Keratinocyte (primary cell): ENCODE measurements around the gene FOXL2. TPM values are rescaled to one million over a fixed set of nuclear protein-coding genes. Genes with fewer than 3 reads are reported as not detected.

Source experiments
- DNase-seq: peaks from one replicate; pipeline ENCODE4 v3.0.0-alpha.2; 2011; ENCODE audit warnings: low read depth, missing footprints, low spot score
- FAIRE-seq: peaks from 2 replicates; lab custom pipeline; 2011; peaks lifted over from hg19 to GRCh38; lab: Jason Lieb, UNC
- H2AFZ ChIP-seq: 2 replicates; pipeline ENCODE4 v1.6.0; 2012; ENCODE audit warnings: low read length, control low read depth, inconsistent platforms; ENCODE audit not compliant: control insufficient read depth
- H3K27ac ChIP-seq: 2 replicates; pipeline ENCODE4 v1.5.1; 2011; ENCODE audit warnings: low read length; ENCODE audit not compliant: control insufficient read depth, insufficient read depth
- H3K27me3 ChIP-seq: 3 replicates; pipeline ENCODE4 v1.6.0; 2011; ENCODE audit warnings: low read length; ENCODE audit not compliant: control insufficient read depth, insufficient read depth; ENCODE audit errors: extremely low read depth
- H3K36me3 ChIP-seq, 2 experiments: 2 replicates in 1 of 2; 3 replicates in 1 of 2; pipeline ENCODE4 v1.5.1; 2011; ENCODE audit warnings: low read length in 2 of 2, mild to moderate bottlenecking in 1 of 2; ENCODE audit not compliant: control insufficient read depth in 2 of 2, insufficient read depth in 2 of 2; ENCODE audit errors: extremely low read depth in 1 of 2
- H3K4me1 ChIP-seq: 3 replicates; pipeline ENCODE4 v1.5.1; 2011; ENCODE audit warnings: low read length; ENCODE audit not compliant: control insufficient read depth, insufficient read depth; ENCODE audit errors: extremely low read depth
- H3K4me2 ChIP-seq: 3 replicates; pipeline ENCODE4 v1.6.0; 2011; ENCODE audit warnings: low read depth, low read length; ENCODE audit not compliant: control insufficient read depth, insufficient read depth; ENCODE audit errors: extremely low read depth
- H3K4me3 ChIP-seq, 3 experiments: fragments of 200-600 bp in 1 of 3; sonication (generic) in 1 of 3; 2 replicates in 2 of 3; 3 replicates in 1 of 3; pipeline ENCODE4 v1.5.1; 2011 to 2016; ENCODE audit warnings: low read length in 3 of 3, mild to moderate bottlenecking in 3 of 3, control low read depth in 2 of 3, inconsistent platforms in 1 of 3, low read depth in 1 of 3, mixed read lengths in 1 of 3, mixed run types in 1 of 3, moderate library complexity in 1 of 3; ENCODE audit not compliant: control insufficient read depth in 2 of 3, insufficient read depth in 2 of 3; ENCODE audit errors: extremely low read depth in 1 of 3
- H3K79me2 ChIP-seq: 2 replicates; pipeline ENCODE4 v1.6.0; 2012; ENCODE audit warnings: low read length; ENCODE audit not compliant: control insufficient read depth, insufficient read depth
- H3K9ac ChIP-seq: 3 replicates; pipeline ENCODE4 v1.6.0; 2011; ENCODE audit warnings: low read length; ENCODE audit not compliant: control insufficient read depth, insufficient read depth; ENCODE audit errors: extremely low read depth
- H3K9me1 ChIP-seq: 3 replicates; pipeline ENCODE4 v1.6.0; 2011; ENCODE audit warnings: low read length; ENCODE audit not compliant: control insufficient read depth, insufficient read depth; ENCODE audit errors: extremely low read depth
- H3K9me3 ChIP-seq: 2 replicates; pipeline ENCODE4 v1.5.1; 2012; ENCODE audit warnings: low read depth, low read length; ENCODE audit not compliant: control insufficient read depth
- H4K20me1 ChIP-seq: 3 replicates; pipeline ENCODE4 v1.6.0; 2011; ENCODE audit warnings: low read length; ENCODE audit not compliant: control insufficient read depth, insufficient read depth; ENCODE audit errors: extremely low read depth
- CTCF ChIP-seq, 3 experiments: IDR thresholded peaks in 1 of 3; conservative IDR thresholded peaks in 1 of 3; optimal IDR thresholded peaks in 1 of 3; 2 replicates in 2 of 3; 3 replicates in 1 of 3; pipeline versions ENCODE3 to v1.5.1; 2011; ENCODE audit warnings: low read length in 3 of 3, mild to moderate bottlenecking in 3 of 3, moderate library complexity in 2 of 3, control low read depth in 1 of 3, inconsistent platforms in 1 of 3; ENCODE audit not compliant: insufficient read depth in 2 of 3; ENCODE audit errors: extremely low read depth in 1 of 3
- EZH2 ChIP-seq: IDR thresholded peaks from one replicate; pipeline ENCODE4 v1.6.1; 2012; ENCODE audit warnings: inconsistent platforms, mild to moderate bottlenecking, low read length, moderate library complexity
- dilution Hi-C: fragments of 300-500 bp; cut with MboI; formaldehyde crosslinking; loops from one replicate; pipeline ENCODE4 v1.7.0; 2020; ENCODE audit warnings: low sequenced_read_pairs; ENCODE audit not compliant: extremely low pct_ligation_motif_present
- polyA plus RNA-seq, 5 experiments: library from polyadenylated mRNA; depleted of rRNA in 3 of 5; stranded (reverse) in 3 of 5; stranded (forward) in 1 of 5; unstranded in 1 of 5; fragments of >200 nt; gene quantifications; 1 replicate in 1 of 5; 2 replicates in 3 of 5; 3 replicates in 1 of 5; pipeline versions ENCODE4 v1.2.1 to v1.2.3, GENCODE V29; 2011 to 2012; ENCODE audit warnings: missing spikeins in 2 of 5, low read depth in 1 of 5, low replicate concordance in 1 of 5

Gene FOXL2
- polyA plus RNA-seq, 1 donor (not counting 4 experiments of a cell fraction or from before 2014, with no cell fraction given): 0.25 TPM

- Histone ChIP-seq H3K4me2 (peak overlapping the region; percentile 51), H3K4me3 (no peak overlapping the region), H3K27me3 (no peaks in the 10 kb centered on the region), H2AFZ (peak overlapping the region; percentile 47), H4K20me1 (no peaks in the 10 kb centered on the region), H3K4me1 (peaks cover 31% of the 10 kb centered on the region), H3K27ac (no peak overlapping the region), H3K9ac (no peak overlapping the region), H3K36me3 (no peaks in the 10 kb centered on the region), H3K9me3 (no peaks in the 10 kb centered on the region), H3K9me1 (no peaks in the 10 kb centered on the region), H3K79me2 (no peaks in the 10 kb centered on the region)
- DNase-seq (no peak), FAIRE-seq (no peak)
- dilution Hi-C loops: loop anchor here (25.0 kb wide), 1 partner anchor 105 kb away; no protein-coding TSS in a partner anchor
- TF ChIP-seq CTCF (optimal IDR thresholded peaks at IDR 0.05 in 1 of 3, IDR thresholded peaks at IDR 0.05 in 1 of 3, conservative IDR thresholded peaks at IDR 0.05 in 1 of 3; ENCODE audit: extremely low read depth in 1 of 3, insufficient read depth in 2 of 3, low read length in 3 of 3) (no peak), EZH2 (no peak)
Observed at GRCh38 chr3:138916824-138917223, 30.1 kb downstream of the FOXL2 start.

- DNase-seq: no peak
- dilution Hi-C loops: loop anchor here (25.0 kb wide), 1 partner anchor 104 kb away; no protein-coding TSS in a partner anchor
- no peak for FAIRE-seq
Observed at GRCh38 chr3:138915503-138916498, 31.1 kb downstream of the FOXL2 start.

More at GRCh38 chr3:138915503-138916498, 31.1 kb downstream of the FOXL2 start:
- TF ChIP-seq CTCF (optimal IDR thresholded peaks at IDR 0.05 in 1 of 3, IDR thresholded peaks at IDR 0.05 in 1 of 3, conservative IDR thresholded peaks at IDR 0.05 in 1 of 3; ENCODE audit: extremely low read depth in 1 of 3, insufficient read depth in 2 of 3, low read length in 3 of 3) (peak; percentile 49 to 96 (median 79)), EZH2 (no peak)
- Histone ChIP-seq H3K4me3 (peak overlapping the region; percentile 63 to 90 (median 72)), H3K9me3 (no peaks in the 10 kb centered on the region), H3K9ac (peak overlapping the region; percentile 89), H2AFZ (peak overlapping the region; percentile 97), H3K4me2 (peak overlapping the region; percentile 91), H3K79me2 (no peaks in the 10 kb centered on the region), H3K4me1 (peaks cover 27% of the 10 kb centered on the region), H4K20me1 (no peaks in the 10 kb centered on the region), H3K9me1 (no peaks in the 10 kb centered on the region), H3K36me3 (no peaks in the 10 kb centered on the region), H3K27me3 (no peaks in the 10 kb centered on the region), H3K27ac (peak overlapping the region; percentile 81)
